Measurements from ENCODE around the gene HSD17B2.

GRCh38 chr16:82137822-82138167 lies 102.7 kb downstream of the HSD17B2 start:
- TF ChIP-seq CTCF (IDR thresholded peaks at IDR 0.05): no peak
- no peak for TF ChIP-seq ZFX (IDR thresholded peaks at IDR 0.05; ENCODE audit: borderline replicate concordance)

Measured in 22Rv1 (cell line).